ENCODE results near the gene THEMIS. TPM values are rescaled to one million over a fixed set of nuclear protein-coding genes. Genes with fewer than 3 reads are reported as not detected.
"Not testable (repeated sequence)": the region's sequence is repeated elsewhere in the genome, so short reads cannot be mapped to it uniquely, and the experiment has no call there.

Gene THEMIS
- total RNA-seq, 2 donors from 2014 or later: 3.8 to 44.2 TPM

DNA sequence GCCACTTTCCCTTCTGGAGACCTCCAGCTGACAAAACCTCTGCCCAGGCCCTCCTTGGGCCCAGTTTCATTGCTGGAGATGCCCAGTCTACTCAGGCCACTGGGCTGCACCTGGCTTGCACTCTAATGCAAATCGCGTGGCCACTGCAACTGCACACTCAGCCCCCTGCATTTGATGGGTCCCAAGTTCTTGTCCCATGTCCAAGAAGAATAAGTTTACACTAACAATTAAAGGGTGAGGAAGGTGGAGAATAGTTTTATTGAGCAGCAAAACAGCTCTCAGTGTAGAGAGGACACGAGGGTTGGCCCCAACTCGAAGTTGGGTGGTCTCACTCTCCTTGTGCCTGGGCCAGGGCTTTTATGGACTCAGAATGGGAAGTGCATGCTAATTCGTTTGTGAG lies 31.9 kb upstream of the THEMIS start:
- H3K4me1 Mint-ChIP-seq (ENCODE audit: low read depth in 2 of 2): peaks cover 3 to 14% of the 10 kb centered on the region in 2 donors
- no peak for DNase-seq (ENCODE audit: low spot score)
- H3K27ac Mint-ChIP-seq: peak overlapping the region in 1 of 2 donors; percentile 76
- ATAC-seq: no peak
- H3K27me3 Mint-ChIP-seq: no peaks in the 10 kb centered on the region
- H3K9me3 Mint-ChIP-seq: peaks cover 6% of the 10 kb centered on the region
- H3K4me3 Mint-ChIP-seq: peak overlapping the region; percentile 0
- H3K36me3 Mint-ChIP-seq: peaks cover 22% of the 10 kb centered on the region

DNA sequence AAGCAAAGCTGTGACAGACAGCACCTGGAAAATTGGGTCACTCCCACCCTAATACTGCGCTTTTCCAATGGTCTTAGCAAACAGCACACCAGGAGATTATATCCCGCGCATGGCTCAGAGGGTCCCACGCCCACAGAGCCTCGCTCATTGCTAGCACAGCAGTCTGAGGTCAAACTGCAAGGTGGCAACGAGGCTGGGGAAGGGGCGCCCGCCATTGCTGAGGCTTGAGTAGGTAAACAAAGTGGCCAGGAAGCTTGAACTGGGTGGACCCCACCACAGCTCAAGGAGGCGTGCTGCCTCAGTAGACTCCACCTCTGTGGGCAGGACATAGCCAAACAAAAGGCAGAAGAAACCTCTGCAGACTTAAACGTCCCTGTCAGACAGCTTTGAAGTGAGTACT lies 25.6 kb upstream of the THEMIS start:
- H3K27me3 Mint-ChIP-seq; H3K27ac Mint-ChIP-seq; ATAC-seq; DNase-seq (ENCODE audit: low spot score); H3K4me3 Mint-ChIP-seq: not testable (repeated sequence)
- peaks cover 24% of the 10 kb centered on the region for H3K36me3 Mint-ChIP-seq
- H3K4me1 Mint-ChIP-seq (ENCODE audit: low read depth in 2 of 2): peaks cover 14 to 31% of the 10 kb centered on the region in 2 donors
- peaks cover 12% of the 10 kb centered on the region for H3K9me3 Mint-ChIP-seq

DNA sequence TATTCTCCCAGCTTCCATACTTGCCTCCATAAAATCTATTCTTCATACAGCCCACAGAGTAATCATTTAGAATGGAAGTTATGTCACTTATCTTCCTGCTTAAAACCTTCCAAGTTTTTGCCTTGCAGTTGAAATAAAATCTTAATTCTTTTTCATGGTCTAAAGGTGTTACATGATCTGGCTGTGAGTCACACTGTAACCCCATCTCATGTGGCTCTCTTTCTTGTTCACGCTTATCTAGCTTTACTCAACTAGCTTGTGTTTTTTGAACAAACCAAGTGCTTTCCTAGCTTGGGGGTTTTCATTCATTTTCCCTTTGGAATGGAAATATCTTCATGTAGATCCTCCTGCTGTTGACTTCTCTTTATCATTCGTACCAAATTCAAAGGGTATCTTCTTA lies 23.6 kb upstream of the THEMIS start:
- peaks cover 24% of the 10 kb centered on the region for H3K36me3 Mint-ChIP-seq
- H3K4me1 Mint-ChIP-seq (ENCODE audit: low read depth in 2 of 2): peaks cover 14 to 31% of the 10 kb centered on the region in 2 donors
- H3K27ac Mint-ChIP-seq: peak overlapping the region; percentile 32 to 57
- ATAC-seq (peak; percentile 69 to 85), DNase-seq (ENCODE audit: low spot score) (no peak)
- H3K27me3 Mint-ChIP-seq: no peaks in the 10 kb centered on the region
- peaks cover 12% of the 10 kb centered on the region for H3K9me3 Mint-ChIP-seq
- peak overlapping the region; percentile 26 for H3K4me3 Mint-ChIP-seq

DNA sequence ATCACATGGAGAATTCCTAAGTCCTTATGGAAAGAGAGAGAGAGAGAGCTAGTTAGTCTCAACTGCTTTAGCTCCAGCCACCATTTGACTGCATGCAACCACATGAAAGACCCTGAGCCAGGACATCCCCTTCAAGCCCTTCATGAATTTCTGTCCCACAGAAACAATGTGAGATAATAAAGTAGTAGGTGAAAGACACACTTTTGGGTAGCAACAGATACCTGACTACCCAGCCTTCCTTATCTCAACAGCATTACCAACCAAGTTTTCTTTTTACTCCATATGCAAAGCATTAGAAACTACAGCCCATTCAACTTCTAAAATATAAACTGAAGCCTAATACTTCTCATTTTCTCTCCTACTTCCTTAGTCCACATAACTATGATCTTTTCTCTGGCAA lies 23.2 kb upstream of the THEMIS start:
- H3K9me3 Mint-ChIP-seq: peaks cover 12% of the 10 kb centered on the region
- DNase-seq (ENCODE audit: low spot score) (no peak), ATAC-seq (no peak)
- peaks cover 15 to 34% of the 10 kb centered on the region in 2 donors for H3K4me1 Mint-ChIP-seq (ENCODE audit: low read depth in 2 of 2)
- peaks cover 21% of the 10 kb centered on the region for H3K36me3 Mint-ChIP-seq
- H3K27me3 Mint-ChIP-seq: no peaks in the 10 kb centered on the region
- H3K27ac Mint-ChIP-seq: peak overlapping the region; percentile 32 to 57
- peak overlapping the region; percentile 26 for H3K4me3 Mint-ChIP-seq

DNA sequence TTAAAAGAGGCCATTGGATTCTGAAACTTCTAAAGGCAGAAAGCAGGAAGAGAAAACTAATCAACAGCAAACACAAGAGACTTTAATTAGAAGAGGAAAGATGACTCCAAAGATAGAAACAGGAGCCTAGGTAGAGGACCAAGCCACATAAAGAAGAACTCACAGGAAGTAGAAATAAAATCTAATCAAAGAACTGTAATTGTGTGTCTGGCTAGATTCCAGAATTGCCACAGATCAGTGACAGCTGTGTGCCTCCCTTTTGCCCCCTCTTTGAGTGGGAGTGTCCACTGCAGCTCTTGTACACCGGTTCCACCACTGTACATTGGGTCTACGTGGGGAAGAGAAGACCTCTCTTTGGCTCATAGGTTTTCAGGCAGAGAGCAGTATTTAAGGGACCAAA lies 22.3 kb upstream of the THEMIS start:
- Mint-ChIP-seq H3K4me1 (ENCODE audit: low read depth in 2 of 2) (peaks cover 19 to 42% of the 10 kb centered on the region in 2 donors), H3K4me3 (no peak overlapping the region), H3K9me3 (peaks cover 6% of the 10 kb centered on the region), H3K27ac (peak overlapping the region; percentile 12 to 57), H3K27me3 (no peaks in the 10 kb centered on the region), H3K36me3 (peaks cover 15% of the 10 kb centered on the region)
- ATAC-seq (no peak), DNase-seq (ENCODE audit: low spot score) (no peak)

DNA sequence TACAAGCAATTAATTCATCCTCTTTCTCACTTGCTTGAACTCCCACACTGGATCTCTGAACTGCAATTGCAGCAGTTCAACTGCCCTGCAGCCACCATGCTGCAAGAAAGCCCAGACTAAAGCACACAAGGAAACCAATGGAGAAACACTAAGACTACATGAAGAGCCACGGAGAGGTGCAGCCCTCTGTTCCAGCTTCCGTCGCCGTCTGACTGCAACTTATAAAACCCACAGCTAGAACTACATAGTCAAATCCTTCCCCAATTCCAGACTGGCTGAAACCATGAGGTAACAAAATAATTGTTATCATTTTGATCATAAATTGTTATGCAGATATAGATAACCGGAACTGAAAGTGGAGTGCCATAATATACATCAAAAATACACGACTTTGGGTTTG lies 21.1 kb upstream of the THEMIS start:
- peaks cover 21 to 45% of the 10 kb centered on the region in 2 donors for H3K4me1 Mint-ChIP-seq (ENCODE audit: low read depth in 2 of 2)
- no peaks in the 10 kb centered on the region for H3K27me3 Mint-ChIP-seq
- H3K36me3 Mint-ChIP-seq: peaks cover 7% of the 10 kb centered on the region
- DNase-seq (ENCODE audit: low spot score) (no peak), ATAC-seq (no peak)
- H3K4me3 Mint-ChIP-seq: no peak overlapping the region
- H3K27ac Mint-ChIP-seq: peak overlapping the region in 1 of 2 donors; percentile 44
- H3K9me3 Mint-ChIP-seq: no peaks in the 10 kb centered on the region

DNA sequence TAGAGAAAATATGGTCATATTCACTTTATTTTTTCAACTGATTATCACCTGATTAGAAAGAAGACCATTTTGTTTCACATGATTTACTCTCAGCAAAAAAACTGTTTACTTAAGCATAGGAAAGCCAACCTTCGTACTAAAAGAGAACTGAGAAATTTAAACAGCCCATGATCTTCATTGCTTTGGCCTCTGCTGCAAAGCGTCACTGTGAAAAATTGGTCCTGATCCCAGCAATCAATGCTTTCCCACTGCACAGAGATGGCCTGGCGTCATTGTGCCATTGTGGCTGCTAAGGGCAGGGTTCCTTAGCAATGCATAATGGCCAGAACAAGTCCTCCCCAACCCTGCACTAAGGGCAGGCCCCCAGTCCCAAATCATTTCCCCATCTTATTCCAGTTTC lies 19.9 kb upstream of the THEMIS start:
- Mint-ChIP-seq H3K4me3 (no peak overlapping the region), H3K36me3 (peaks cover 6% of the 10 kb centered on the region), H3K9me3 (no peaks in the 10 kb centered on the region)

DNA sequence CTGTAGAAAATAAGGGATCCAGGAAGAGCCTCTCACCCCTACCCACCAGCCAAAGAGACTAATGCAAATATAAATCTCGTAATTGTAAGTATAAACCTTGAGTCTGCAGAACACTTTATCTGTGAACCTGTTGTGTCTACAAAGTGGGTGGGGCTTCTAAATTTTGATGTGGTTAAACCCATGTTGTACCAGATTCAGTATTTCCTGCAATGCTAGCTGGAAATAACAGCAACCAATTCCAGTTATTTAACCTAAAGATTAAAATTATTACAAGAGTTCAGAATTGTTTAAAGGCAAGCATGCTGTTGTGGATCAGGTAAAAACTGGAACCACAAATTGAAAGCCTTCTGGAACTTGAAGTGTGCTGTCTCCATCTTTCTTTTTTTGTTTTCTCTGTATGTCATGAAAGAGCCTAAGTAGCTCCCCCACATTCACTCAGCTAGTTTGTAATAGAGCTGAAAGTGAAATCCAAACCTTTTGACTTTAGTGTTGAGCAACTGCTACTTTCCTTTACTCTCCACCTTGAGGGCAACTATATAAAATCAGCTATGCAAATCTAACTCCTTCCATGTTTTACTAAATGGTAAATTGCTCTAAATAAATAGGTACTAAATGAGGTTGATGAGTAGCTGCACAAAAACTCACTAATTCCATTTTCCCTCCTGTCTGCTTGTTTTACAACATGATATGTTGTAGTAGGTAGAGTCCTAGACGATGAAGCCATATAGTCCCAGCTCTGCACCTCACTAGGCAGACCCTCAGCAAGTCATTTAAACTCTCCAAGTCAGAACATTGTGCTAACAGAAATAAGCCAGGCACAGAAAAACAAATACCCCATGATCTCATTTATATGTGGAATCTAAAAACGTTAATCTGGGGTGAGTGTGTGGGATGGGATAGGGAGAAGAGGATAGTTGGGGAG lies 17.9 kb upstream of the THEMIS start:
- Mint-ChIP-seq H3K4me1 (ENCODE audit: low read depth in 2 of 2) (peaks cover 11 to 27% of the 10 kb centered on the region in 2 donors), H3K36me3 (no peaks in the 10 kb centered on the region), H3K4me3 (peak overlapping the region; percentile 38), H3K9me3 (no peaks in the 10 kb centered on the region), H3K27ac (peak overlapping the region in 1 of 2 donors; percentile 14), H3K27me3 (no peaks in the 10 kb centered on the region)
- ATAC-seq (peak in 1 of 2 donors; percentile 66), DNase-seq (ENCODE audit: low spot score) (no peak)

More for the DNA sequence above, 19.9 kb upstream of the THEMIS start:
- DNase-seq (ENCODE audit: low spot score) (no peak), ATAC-seq (no peak)
- H3K27me3 Mint-ChIP-seq: no peaks in the 10 kb centered on the region
- H3K27ac Mint-ChIP-seq: no peak overlapping the region
- H3K4me1 Mint-ChIP-seq (ENCODE audit: low read depth in 2 of 2): peaks cover 22 to 48% of the 10 kb centered on the region in 2 donors

DNA sequence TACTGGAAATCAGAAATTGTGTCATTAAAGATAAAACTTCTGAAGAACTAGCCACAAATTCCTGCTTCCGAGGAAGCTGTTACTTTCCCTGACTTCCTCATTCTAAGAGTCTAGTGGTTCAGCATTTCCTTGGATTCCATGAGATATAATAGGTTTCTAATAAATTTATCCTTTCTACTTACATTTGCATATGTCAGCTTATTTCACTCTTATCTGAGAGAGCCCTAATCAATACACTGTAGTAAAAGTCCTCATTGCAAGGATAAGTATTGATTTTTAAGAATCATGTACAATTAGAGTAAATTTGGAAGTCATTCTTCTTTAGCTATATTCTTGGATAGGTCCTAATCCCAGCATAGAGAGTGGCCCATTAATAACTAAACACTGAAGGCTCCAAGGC lies 16.9 kb upstream of the THEMIS start:
- Mint-ChIP-seq H3K27ac (peak overlapping the region in 1 of 2 donors; percentile 64), H3K4me3 (peak overlapping the region; percentile 52), H3K27me3 (no peaks in the 10 kb centered on the region), H3K36me3 (no peaks in the 10 kb centered on the region), H3K4me1 (ENCODE audit: low read depth in 2 of 2) (peaks cover 11 to 17% of the 10 kb centered on the region in 2 donors), H3K9me3 (peaks cover 4% of the 10 kb centered on the region)
- no peak for DNase-seq (ENCODE audit: low spot score)
- ATAC-seq: no peak

DNA sequence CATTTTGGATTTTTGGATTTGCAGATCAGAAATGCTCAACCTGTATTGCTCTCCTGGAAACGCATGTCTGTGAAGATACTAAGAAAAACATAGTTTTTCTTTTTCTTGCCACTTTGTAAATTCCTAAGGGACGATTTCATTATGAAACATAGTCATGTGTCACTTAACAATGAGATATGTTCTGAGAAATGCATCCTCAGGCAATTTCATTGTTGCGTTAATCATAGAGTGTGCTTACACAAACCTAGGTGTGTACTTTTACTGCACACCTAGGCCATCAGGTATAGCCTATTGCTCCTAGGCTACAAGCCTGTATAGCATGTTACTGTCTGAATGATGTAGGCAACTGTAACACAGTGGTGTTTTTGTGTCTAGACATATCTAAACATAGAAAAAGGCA lies 13.4 kb upstream of the THEMIS start:
- peaks cover 8 to 16% of the 10 kb centered on the region in 2 donors for H3K4me1 Mint-ChIP-seq (ENCODE audit: low read depth in 2 of 2)
- no peaks in the 10 kb centered on the region for H3K27me3 Mint-ChIP-seq
- H3K36me3 Mint-ChIP-seq: peaks cover 6% of the 10 kb centered on the region

DNA sequence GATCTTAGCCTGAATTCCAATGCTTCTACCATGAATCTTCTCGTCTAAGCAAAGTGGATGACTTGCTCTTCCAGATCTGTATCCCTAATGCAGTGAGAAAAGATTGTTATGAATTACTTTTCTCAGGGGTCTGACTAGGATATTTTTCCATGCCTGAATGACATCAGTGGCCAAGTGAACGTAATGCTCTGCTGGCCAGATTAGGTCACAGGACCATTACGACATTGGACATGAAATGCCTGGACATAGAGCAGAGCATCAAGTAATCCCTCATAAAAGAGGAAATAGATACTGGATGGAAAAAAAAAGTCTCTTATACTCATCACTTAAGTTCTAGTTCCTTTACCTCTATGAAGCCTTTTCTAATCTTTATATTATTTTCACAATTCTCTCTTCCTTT lies 12.1 kb upstream of the THEMIS start:
- DNase-seq (ENCODE audit: low spot score) (no peak), ATAC-seq (no peak)
- peaks cover 4% of the 10 kb centered on the region for H3K9me3 Mint-ChIP-seq
- no peak overlapping the region for H3K27ac Mint-ChIP-seq
- no peaks in the 10 kb centered on the region for H3K27me3 Mint-ChIP-seq
- peaks cover 8% of the 10 kb centered on the region for H3K36me3 Mint-ChIP-seq
- no peak overlapping the region for H3K4me3 Mint-ChIP-seq
- H3K4me1 Mint-ChIP-seq (ENCODE audit: low read depth in 2 of 2): peaks cover 6 to 13% of the 10 kb centered on the region in 2 donors

More for the DNA sequence above, 13.4 kb upstream of the THEMIS start:
- no peak overlapping the region for H3K27ac Mint-ChIP-seq
- DNase-seq (ENCODE audit: low spot score) (no peak), ATAC-seq (no peak)
- no peak overlapping the region for H3K4me3 Mint-ChIP-seq
- peaks cover 4% of the 10 kb centered on the region for H3K9me3 Mint-ChIP-seq

DNA sequence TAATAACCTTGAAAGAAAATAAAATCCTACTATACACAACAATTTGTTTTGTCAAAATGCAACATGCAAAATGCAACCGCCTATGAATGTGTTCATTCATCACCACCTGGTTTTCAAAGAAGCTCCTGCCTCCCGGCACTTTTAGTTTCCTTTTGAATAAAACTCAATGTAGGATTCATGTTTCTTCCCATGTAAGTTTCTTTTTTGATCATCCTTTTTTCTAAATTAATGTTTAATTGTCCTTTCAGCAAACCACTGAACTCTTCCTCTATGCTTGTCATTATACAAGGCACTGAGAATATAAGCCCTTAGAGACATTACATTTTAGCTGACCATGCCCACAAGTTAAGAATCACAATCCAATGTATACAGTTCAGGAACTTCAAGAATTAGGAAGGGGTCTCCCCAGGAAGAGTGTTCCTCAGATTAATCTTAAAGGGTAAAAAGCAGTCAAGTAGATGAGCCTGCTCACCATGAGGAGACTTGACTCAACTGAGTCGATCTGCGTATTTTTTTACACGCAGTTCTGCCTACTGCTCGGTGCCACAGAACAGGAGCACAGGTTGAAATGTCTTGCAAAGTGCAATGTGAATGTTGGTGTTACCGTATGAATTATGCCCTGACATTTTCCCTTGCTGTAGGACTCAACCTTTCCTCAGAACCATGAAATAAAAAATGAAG lies 7.2 kb upstream of the THEMIS start:
- peak; percentile 71 to 84 for ATAC-seq
- no peak for DNase-seq (ENCODE audit: low spot score)
- peak overlapping the region; percentile 67 for H3K4me3 Mint-ChIP-seq
- peaks cover 17% of the 10 kb centered on the region for H3K36me3 Mint-ChIP-seq
- H3K27ac Mint-ChIP-seq: peak overlapping the region; percentile 59 to 73
- H3K4me1 Mint-ChIP-seq (ENCODE audit: low read depth in 2 of 2): peaks cover 3 to 20% of the 10 kb centered on the region in 2 donors
- H3K9me3 Mint-ChIP-seq: peaks cover under 1% of the 10 kb centered on the region
- H3K27me3 Mint-ChIP-seq: peaks cover 0 to 3% of the 10 kb centered on the region in 2 donors

DNA sequence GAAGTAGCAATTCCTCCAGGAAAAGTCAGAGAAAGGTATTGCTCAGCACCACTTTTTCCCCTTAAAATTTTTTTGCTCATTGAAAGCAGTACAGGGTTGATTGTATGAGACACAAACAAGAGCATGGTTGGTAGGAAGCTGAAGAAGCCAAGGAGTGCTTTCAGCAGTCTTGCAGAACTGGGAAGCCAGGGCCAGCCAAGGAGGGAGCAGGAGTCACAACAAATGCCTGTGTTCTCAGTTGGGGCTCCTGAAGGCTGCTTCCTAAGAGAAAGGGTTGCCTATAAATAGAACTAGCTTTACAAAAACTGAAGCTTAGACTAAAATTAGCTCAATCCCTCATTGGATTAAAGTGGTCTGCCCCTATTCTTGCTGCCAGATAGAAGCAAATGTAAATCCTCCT lies 3.3 kb upstream of the THEMIS start:
- Mint-ChIP-seq H3K9me3 (no peaks in the 10 kb centered on the region), H3K27ac (peak overlapping the region in 1 of 2 donors; percentile 57), H3K27me3 (peaks cover 0 to 3% of the 10 kb centered on the region in 2 donors), H3K4me3 (peak overlapping the region; percentile 23), H3K36me3 (peaks cover 10% of the 10 kb centered on the region), H3K4me1 (ENCODE audit: low read depth in 2 of 2) (peaks cover 11 to 28% of the 10 kb centered on the region in 2 donors)
- ATAC-seq (no peak), DNase-seq (ENCODE audit: low spot score) (no peak)

DNA sequence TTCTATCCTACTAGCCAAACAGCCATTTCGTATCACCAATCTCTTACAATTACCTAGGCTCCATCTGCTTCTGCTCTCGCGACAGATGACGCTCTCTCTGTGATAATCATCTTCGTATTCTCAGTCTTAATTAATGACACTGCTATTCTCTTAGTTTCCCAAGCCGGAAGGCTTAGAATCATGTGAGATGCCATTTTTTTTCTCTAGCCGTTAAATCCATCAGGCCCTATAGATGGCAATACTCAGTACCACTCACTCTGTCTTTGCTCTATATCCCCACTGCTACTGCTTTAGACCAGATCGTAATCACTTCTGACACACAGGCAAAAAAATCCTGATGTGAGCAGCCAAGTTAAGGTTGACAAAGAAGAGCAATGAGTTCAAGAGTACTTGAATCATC lies 2.1 kb upstream of the THEMIS start:
- H3K27me3 Mint-ChIP-seq: peaks cover 0 to 3% of the 10 kb centered on the region in 2 donors
- H3K36me3 Mint-ChIP-seq: peaks cover 9% of the 10 kb centered on the region
- H3K9me3 Mint-ChIP-seq: no peaks in the 10 kb centered on the region
- no peak for DNase-seq (ENCODE audit: low spot score)
- peak overlapping the region; percentile 44 for H3K4me3 Mint-ChIP-seq
- peaks cover 7 to 20% of the 10 kb centered on the region in 2 donors for H3K4me1 Mint-ChIP-seq (ENCODE audit: low read depth in 2 of 2)
- H3K27ac Mint-ChIP-seq: peak overlapping the region in 1 of 2 donors; percentile 46
- peak in 1 of 2 donors; percentile 45 for ATAC-seq
